ES-I3 (cell line): ENCODE measurements around the gene CEPT1.
"Not testable (repeated sequence)": the region's sequence is repeated elsewhere in the genome, so short reads cannot be mapped to it uniquely, and the experiment has no call there.

ENCODE experiments used
- H3K36me3 ChIP-seq: 2 replicates; pipeline ENCODE4 v1.6.1; 2013; ENCODE audit warnings: mild to moderate bottlenecking, low read length, control low read depth, moderate library complexity; ENCODE audit not compliant: insufficient read depth
- H3K4me1 ChIP-seq: 2 replicates; pipeline ENCODE4 v1.6.1; 2013; ENCODE audit warnings: mild to moderate bottlenecking, control low read depth, low read length; ENCODE audit not compliant: insufficient read depth
- H3K9ac ChIP-seq: 2 replicates; pipeline ENCODE4 v1.6.1; 2013; ENCODE audit warnings: low read depth, mild to moderate bottlenecking, low read length, moderate library complexity
- H3K9me3 ChIP-seq: 2 replicates; pipeline ENCODE4 v1.6.1; 2013; ENCODE audit warnings: mild to moderate bottlenecking, low read length, moderate library complexity; ENCODE audit not compliant: control insufficient read depth, insufficient read depth

Gene CEPT1

DNA sequence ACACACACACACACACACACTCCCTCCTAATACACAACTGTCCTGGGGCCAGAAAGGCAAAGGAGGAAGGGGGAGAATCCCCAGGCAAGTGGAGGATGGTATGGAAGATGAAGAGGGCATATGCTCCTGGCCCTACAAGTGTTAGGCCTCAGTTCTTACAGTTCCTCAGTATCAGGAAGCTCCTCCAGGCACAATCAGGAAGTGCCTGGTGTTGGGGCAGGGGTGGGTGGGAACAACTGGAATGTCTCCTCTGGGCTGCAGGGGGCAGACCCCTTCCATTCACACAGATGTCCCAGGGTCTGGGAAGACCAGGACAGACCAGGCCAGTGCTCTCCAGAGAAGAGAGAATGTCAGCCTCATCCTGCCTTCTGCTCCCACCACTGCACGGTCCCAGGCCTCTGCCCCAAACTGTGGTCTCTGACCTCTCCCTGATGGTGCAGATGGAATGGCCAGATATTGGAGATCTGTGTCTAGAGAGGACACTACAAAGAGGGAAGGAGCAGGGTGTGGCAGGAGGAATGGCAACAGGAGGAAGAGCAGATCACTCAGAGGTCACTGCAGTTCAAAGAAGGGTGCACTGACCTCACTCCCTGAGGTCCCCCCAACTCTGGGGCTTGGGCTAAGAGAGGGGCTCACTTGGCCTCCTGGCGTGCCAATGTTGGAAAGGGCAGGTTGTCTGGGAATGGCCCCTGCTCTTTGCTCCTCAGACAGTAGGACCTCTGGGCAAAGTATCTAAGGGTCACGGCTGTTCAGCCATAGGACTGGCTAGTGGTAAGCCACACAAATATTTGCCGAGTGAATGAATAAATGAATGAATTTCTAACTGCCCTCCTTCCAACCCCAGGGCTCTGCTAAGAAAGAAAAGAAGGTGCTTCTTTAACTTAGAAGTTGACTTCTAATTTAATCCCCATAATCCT lies 62.9 kb downstream of the CEPT1 start:
- H3K4me1 ChIP-seq = no peaks in the 10 kb centered on the region

GRCh38 chr1:111203681-111204200 lies 63.7 kb downstream of the CEPT1 start:
- Histone ChIP-seq H3K9me3 (no peaks in the 10 kb centered on the region), H3K9ac (peak overlapping the region; percentile 24; the same call in 1 of the 2 replicates), H3K36me3 (no peaks in the 10 kb centered on the region), H3K4me1 (no peaks in the 10 kb centered on the region)

More for the DNA sequence above, 62.9 kb downstream of the CEPT1 start:
- Histone ChIP-seq H3K36me3 (no peaks in the 10 kb centered on the region), H3K9ac (no peak overlapping the region; the same call in 1 of the 2 replicates), H3K9me3 (no peaks in the 10 kb centered on the region)

- Histone ChIP-seq H3K9me3 (no peaks in the 10 kb centered on the region), H3K9ac (peak overlapping the region; percentile 24; the same call in 1 of the 2 replicates), H3K4me1 (no peaks in the 10 kb centered on the region), H3K36me3 (no peaks in the 10 kb centered on the region)
Observed at GRCh38 chr1:111204201-111204982, 64.4 kb downstream of the CEPT1 start.

DNA sequence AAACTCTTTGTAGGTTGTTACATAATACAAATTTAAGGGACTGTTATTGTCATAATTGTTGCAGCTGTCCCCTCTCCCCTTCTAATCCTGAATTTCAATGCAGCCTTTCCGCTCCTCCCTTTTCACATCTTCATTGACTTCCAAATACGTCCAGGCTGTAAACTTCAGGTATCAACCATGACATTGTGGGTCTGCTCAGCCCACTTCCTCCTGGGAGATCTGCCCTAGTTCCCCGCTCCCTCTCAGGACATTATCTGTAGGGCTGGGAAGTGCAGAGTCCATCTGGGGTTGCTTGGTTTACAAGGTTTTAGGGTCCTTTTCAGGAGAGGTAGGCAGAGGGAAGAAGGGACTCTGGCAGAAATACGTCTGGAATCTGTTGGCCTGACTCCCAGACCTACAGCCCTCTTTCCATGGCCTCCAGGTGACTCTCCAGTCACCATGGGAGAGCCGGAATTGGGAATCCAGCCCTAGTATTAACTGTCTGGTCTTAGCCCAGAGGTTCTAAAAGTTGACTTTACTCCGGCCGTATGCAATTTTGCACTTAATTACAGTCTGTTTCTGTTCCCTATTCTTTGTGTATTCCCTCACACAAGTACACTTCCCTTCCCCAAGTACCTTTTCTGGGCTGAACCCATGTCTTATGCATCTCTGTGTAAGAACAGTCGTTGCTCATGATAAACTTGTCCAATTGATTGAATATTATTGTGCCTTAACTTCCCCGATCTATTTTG lies 65.1 kb downstream of the CEPT1 start:
- H3K4me1 ChIP-seq = no peaks in the 10 kb centered on the region
- H3K9ac ChIP-seq = no peak overlapping the region

GRCh38 chr1:111205714-111206050 lies 65.7 kb downstream of the CEPT1 start:
- H3K36me3 ChIP-seq = no peaks in the 10 kb centered on the region
- no peak overlapping the region for H3K9ac ChIP-seq
- H3K9me3 ChIP-seq = no peaks in the 10 kb centered on the region
- H3K4me1 ChIP-seq = no peaks in the 10 kb centered on the region

More for the DNA sequence above, 65.1 kb downstream of the CEPT1 start:
- H3K36me3 ChIP-seq = no peaks in the 10 kb centered on the region
- no peaks in the 10 kb centered on the region for H3K9me3 ChIP-seq

GRCh38 chr1:111208921-111209320 lies 68.9 kb downstream of the CEPT1 start:
- no peaks in the 10 kb centered on the region for H3K9me3 ChIP-seq
- no peak overlapping the region for H3K9ac ChIP-seq
- no peaks in the 10 kb centered on the region for H3K4me1 ChIP-seq
- H3K36me3 ChIP-seq = no peaks in the 10 kb centered on the region

- no peaks in the 10 kb centered on the region for H3K36me3 ChIP-seq
- H3K4me1 ChIP-seq = no peaks in the 10 kb centered on the region
- no peak overlapping the region for H3K9ac ChIP-seq
- no peaks in the 10 kb centered on the region for H3K9me3 ChIP-seq
Observed at GRCh38 chr1:111209622-111210021, 69.6 kb downstream of the CEPT1 start.

DNA sequence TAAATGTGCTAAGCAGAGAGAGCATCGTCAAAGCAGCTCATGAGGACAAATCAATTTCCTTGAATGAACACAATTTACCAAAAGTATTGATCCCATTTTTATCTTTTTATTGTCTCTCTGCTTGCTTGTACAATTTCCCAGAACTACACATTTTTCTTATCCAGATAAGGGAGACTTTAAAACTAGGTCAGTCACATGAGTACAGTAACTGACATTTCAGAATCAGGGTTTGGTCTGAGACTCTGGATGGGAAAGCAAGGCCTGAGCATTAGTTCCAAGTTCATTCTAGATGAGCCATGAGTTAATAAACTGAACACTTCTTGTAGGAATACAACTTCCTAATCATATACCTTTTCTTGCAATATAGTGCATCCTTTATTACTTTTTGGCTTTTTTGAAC lies 71.9 kb downstream of the CEPT1 start:
- H3K36me3 ChIP-seq = no peaks in the 10 kb centered on the region
- H3K9me3 ChIP-seq = no peaks in the 10 kb centered on the region
- H3K4me1 ChIP-seq = no peaks in the 10 kb centered on the region
- H3K9ac ChIP-seq = no peak overlapping the region

DNA sequence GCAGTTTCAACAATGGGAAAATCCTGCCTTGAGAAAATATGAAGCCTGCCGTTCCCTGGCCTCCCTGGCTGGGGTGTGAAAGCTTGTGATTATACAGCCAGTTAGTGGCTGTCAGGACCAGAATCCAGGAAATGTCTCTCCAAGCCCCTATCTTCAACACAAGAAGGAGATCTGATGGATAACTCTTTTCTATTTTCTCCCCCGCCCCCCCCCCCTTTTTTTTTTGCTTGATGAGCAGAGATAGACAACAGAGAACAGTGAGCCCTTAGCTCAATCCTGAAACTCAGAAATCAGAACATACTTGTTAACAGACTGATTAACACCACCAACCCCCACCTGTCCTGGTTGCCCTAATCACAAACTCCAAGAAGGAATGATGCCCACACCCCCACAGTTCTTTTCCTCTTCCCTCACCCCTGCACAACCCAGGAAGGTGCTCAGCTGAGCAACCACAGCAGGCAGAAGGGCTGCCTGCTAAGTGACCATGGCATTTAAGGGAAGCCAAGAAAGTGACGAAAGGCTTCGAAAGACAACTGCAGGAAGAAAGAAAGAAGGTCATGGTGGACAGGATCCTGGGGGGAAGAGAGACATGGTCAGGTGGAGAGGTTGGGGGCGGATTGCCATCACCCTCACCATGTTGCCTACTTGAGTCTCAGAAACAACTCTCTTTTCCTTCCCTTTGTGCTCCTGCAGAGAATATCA lies 72.8 kb downstream of the CEPT1 start:
- no peak overlapping the region for H3K9ac ChIP-seq
- no peaks in the 10 kb centered on the region for H3K4me1 ChIP-seq
- no peaks in the 10 kb centered on the region for H3K9me3 ChIP-seq
- no peaks in the 10 kb centered on the region for H3K36me3 ChIP-seq

GRCh38 chr1:111213412-111213811 lies 73.4 kb downstream of the CEPT1 start:
- Histone ChIP-seq H3K4me1 (no peaks in the 10 kb centered on the region), H3K36me3 (no peaks in the 10 kb centered on the region), H3K9ac (no peak overlapping the region), H3K9me3 (no peaks in the 10 kb centered on the region)

DNA sequence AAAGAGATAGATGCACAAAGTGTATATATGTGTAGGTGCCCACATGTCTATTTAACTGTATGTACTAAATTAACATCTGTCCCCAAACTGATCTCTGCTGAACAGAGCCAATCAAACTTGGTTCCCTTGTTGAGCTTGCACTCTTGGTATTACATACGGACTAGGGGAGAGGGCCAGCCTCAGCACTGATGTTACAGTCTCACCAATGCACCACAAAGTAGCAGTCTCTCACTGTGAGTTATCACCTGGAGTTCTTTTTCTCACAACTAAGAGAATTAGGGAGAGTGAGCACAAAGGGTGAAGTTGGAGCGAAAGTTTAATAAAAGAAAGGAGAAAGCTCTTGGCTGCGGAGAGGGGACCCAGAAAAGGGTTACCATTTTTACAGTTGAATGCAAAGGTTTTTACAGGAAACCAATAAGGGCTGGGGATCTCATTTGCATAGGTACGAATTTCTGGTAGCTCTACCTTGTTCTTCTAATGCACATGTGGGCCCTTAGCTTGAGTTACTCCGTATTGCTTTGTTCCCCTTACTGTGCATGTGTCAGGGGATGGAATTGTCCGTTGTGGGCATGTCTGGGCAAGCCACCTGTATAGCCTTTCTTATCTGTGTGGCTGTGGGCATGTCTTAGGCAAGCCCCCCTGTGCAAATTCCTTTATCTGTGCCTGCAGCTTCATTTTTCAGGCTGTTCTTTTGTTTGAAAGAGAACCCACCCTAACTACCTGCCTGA lies 74.2 kb downstream of the CEPT1 start:
- 0 out of 2 replicates have a peak, but pooled peaks cover 1% of the 10 kb centered on the region for H3K4me1 ChIP-seq
- H3K36me3 ChIP-seq = no peaks in the 10 kb centered on the region
- H3K9me3 ChIP-seq = no peaks in the 10 kb centered on the region
- H3K9ac ChIP-seq = no peak overlapping the region

DNA sequence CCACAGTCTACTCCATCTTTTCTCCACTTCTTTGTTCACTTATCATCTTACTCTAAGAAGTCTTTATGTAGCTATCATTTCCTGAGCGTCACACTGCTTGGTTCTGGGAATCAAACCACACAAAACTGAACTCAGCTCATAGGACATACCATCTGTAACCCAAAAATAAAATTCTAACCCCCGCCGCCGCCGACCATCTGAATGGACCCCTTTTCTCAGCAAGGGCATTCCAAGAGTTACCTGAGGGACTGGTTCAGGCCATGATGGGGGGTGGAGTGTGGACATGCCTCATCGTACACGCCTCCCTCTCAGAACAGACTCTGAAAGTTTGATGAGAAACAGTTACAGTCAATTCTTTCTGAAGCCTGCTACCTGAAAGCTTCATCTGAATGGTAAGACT lies 74.9 kb downstream of the CEPT1 start:
- no peaks in the 10 kb centered on the region for H3K36me3 ChIP-seq
- no peaks in the 10 kb centered on the region for H3K9me3 ChIP-seq
- no peak overlapping the region for H3K9ac ChIP-seq
- peaks cover 7% of the 10 kb centered on the region; the same call in 1 of the 2 replicates for H3K4me1 ChIP-seq

DNA sequence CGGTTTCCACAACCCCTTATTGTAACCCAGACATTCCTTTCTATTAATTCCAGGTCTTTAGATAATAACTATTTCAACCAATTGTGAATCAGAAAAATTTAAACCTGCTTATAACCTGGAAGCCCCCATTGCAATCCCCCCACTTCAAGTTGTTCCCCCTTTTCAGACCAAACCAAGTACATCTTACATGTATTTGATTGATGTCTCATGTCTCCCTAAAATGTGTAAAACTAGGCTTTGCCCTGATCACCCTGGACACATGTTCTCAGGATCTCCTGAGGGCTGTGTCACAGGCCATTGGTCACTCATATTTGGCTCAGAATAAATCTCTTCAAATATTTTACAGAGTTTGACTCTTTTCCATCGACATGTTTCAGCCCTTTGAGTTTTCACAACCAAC lies 75.3 kb downstream of the CEPT1 start:
- H3K9ac ChIP-seq, H3K9me3 ChIP-seq, H3K4me1 ChIP-seq, H3K36me3 ChIP-seq: not testable (repeated sequence)
